ENCODE data around the gene UBXN4.

Gene UBXN4

DNA sequence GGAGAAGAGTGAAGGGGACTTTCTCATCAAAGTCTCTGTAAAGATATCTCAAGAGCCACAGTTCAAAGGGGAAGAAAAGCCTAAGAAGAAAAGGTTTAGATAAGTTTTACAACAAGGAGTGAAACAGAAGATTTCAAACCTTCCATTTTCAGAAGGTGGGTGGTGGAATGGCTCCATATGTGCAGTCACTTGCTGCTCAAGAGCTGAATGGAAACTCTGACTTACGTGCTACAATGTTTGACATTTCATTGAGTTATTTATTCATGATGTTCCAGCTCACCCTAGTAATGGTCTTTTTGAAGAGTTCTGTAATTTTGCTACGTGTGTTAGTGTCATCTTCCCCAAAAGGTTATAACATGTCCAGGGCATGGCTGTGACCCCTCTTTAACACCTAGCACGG is 73.6 kb downstream of the UBXN4 start:
- DNase-seq: no peak

DNA sequence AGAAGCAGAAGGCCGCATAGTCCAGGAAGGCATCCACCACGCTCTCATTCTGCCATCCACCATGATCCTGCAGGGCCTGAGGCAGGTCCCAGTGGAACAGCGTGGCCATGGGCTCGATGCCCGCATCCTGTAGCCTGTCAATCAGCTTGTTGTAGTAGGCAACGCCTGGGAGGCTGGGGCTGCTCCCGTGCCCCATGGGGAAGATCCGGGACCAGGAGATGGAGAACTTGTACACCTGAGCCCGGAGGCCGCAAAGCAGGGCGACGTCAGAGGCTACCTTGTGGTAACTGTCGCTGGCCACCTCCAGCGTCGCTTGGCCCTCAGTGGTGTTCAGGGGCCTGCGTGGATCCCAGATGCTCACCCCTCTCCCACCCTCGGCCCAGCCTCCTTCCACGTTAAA is 75.8 kb downstream of the UBXN4 start:
- no peak for DNase-seq

DNA sequence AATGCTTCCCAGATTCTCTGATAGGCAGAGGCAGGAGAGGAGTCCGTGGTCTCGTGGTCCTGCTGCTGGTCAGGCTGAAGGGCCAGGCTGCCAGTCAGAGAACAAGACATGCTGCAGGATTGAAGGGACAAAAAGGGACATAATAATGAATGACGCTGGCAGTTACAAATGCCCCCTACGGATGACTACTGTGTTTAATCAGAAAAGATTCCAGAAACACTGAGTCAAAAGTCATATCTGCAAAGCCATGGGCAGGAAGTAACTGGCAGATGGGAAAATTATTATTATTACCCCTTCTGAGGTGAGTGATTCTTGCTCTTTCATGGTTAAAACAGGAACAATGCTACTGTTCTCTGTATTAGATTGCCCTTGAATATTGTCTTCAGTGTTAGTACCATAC is 76.3 kb downstream of the UBXN4 start:
- no peak for DNase-seq

DNA sequence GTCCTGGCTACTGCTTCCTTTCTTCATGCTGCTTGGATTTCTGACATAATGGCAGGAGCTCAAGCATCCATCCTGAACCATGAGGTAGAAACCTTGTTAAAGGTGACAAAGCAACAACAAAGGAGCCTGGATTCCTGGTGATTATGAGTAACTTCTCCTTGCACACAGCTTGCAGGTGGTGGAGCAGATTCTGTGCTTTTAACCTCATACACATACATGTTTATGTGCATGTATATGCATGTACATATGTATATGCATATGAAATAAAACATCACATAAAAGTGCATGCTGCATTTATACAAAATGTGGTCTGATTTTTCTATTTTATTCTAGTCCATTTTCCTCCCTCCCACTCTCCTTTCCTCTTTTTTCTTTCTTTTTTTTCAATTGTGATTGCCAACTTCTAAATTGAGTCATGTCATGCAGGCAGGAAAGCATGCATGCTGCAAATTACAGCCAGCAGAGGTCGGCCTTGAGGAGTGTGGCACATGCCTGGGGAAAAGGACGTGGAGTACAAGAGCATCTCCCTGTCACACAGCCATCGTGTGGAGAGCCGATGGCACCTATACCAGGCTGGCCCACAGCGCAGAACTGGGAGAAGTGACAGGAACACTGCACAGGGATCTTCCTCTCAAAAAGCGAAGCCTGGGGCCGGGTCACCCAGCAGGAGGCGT is 77.4 kb downstream of the UBXN4 start:
- DNase-seq: peak; percentile 48

DNA sequence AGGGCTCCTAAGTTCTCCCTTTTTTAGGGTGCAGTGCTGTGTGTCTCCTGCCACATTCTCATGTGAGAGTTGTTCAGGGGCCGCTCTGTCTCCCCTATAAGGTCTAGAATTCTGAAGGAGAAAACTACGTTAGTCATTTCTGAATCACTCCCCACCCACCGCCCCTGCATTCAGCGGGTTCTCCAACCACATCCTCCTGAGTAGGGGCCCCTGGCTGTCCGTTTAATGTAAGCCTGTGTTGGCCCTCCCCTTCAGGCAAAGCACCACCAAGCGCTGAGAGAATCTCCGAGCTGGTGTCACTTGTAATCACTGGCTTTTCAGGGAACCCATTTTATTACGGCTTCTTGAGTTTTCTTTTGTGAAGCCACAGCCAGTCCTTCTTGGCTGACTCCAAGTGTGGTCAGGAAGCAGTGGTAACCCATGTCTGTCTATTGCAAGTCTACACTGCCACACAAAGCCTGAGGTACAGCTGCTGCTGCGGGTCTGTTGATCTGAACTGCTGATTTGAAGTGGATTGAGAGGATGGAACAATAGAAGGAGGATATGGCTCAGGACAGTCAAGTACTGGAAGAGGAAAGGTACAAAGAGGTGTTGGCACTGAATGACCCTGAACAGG is 78.5 kb downstream of the UBXN4 start:
- DNase-seq: peak; percentile 71

DNA sequence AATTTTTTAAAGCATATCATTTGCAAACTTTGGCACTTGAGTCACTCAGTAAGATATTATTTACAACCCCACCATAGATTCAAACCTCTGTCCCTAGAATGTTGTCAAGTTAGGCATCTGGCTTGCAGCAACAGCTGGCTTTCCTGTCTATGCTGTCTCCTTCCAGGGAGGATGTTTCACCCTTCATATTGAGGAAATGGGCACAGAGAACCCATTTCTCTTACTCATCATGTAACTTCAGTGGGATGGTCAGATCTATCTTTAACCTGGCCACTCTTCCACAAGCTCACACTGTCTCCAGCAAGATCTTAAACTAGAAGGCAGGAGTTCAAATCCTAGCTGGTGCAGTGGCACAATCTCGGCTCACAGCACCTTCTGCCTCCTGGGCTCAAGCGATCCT is 79.5 kb downstream of the UBXN4 start:
- no peak for DNase-seq

DNA sequence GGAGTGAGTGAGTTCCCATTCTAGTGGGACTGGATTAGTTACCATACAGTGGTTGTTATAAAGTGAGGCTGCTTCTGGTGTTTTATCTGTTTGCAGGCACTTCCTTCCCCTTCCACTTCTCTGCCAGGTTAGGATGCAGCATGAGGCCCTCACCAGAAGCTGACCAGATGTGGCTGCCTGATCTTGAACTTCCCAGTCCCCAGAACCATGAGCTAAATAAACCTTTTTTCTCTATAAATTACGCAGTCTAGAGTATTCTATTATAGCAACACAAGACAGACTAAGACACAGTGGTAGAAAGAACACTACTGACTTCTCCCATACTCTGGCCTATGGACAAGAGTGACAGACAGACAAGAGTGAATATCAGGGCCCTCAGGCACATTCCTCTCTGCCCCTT is 81.2 kb downstream of the UBXN4 start:
- no peak for DNase-seq

DNA sequence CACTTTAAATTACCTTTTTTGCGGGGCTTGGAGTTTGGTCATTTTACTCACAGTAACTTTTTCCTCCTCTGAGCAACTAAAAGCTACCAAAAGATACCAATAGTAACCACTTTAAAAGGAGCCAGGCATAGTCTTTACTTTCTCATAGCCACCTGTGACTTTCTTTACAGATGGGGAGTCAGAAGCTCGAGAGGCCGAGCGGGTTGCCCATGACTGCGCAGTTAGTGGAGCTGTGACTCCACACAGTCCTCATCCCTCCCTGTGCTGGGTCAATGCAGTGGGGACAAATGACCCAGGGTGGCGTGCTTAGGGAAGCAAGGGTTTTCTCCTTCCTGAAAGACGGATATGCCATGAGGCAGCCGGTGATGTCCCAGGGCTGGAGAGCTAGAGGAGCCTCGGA is 83.5 kb downstream of the UBXN4 start:
- DNase-seq: no peak

DNA sequence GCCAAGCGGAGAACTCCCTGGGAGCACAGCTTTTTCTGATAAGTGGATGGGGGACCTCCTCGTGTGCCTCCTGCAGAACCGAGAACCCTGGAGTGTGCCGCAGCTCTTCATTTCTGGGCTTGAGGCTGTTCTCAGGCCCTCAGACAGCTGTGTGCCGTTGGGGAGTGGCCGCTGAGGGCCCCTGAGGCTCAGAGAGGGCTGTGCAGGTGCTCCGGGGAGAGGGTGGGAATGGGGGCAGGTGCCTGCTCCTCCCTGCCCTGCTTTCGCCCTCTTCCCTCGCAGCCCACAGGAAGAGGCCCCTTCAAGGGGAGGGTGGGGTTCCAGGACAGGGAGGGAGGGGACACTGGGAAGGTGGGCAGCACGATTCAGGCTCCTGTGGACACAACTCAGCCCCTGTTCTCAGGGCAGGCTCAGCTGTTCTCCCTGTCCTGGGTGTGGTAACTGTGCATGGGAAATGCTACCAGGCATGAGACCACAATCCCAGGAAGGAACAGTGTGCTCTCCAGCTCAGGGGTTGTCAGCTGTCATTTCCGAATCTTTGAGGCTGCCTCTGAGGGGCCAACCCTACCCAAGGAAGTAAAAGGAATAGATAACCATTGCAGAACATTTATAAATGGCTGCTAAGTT is 84.0 kb downstream of the UBXN4 start:
- DNase-seq: no peak

DNA sequence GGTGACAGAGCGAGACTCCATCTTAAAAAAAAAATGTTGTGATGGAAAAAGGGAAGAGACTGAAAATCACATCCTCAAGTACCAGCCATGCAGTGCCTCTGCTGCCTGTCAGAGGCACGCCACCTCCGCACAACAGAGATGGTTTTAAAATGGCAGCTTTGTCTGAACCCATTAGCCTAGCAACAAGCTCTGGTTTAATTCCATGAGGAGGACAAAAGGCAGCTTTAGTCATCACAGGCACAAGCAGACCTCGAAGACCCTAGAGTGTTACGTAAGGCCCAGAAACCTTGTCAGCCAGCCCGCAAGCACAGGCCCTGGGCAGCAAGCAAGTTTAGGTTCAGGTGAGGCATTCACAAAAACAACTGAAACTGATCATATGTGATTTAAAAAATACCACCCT is 84.9 kb downstream of the UBXN4 start:
- no peak for DNase-seq

DNA sequence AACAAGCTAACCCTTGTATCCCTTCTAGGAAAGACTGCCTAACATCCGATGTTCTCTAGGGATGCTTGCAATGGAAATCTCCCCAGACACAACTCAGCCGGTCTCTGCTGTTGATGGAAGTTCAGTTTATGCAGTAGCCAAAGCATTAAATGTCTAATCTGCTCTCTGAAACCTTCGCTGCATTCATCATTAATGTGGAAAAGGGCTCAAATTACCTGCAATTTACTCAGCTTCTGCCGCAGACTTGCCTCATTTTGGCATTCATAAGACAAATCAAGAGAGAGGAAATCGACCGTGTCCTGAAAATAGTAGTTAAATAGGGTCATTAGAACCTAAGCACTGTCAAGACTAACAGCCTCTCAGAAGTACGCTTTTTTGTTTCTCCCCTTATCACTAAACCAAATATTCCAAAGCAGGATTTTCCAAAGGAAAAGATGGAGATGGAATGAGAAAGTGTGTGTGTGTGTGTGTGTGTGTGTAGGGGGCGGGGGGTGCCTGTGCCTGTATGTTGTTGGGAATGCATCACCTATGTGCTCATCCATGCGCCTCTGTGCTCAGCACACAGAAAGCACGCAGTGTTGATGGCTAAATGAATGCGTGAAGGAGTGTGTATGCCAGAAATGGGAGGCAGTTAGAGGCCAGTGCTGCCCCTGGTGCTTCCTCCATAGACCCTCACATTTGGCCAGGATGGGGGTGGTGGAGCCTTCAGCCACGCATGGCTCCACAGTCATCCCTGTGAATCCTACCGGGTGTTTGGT is 87.9 kb downstream of the UBXN4 start:
- DNase-seq: no peak

DNA sequence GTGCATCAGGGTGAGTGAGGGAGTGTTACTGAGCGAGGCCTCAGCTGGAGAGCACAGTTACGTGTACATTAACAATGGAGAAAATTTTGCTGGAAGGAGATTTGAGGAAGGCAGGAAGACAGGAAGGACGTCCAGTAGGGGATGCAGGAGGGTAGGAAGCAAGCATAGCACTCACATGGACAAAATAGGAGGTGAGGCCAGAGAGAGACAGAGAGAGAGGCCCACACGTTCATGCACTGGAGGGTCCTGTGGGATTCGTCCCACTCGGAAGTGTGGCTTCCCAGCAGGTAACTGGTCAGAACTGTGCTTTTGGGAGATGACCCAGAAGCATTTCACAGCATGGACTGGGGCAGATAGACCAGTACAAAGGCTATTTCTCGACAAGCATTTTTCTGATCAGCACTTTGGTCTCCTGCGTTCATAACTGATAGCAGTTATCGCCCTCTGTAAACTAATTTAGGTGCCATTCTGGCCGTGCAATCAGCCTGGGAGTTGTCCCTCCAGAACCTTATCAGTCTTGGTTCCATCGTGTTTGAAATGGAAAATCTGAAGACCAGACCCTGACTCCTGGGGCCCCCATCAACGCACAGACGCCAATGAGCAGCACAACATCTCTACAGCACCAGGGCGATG is 89.6 kb downstream of the UBXN4 start:
- no peak for DNase-seq

DNA sequence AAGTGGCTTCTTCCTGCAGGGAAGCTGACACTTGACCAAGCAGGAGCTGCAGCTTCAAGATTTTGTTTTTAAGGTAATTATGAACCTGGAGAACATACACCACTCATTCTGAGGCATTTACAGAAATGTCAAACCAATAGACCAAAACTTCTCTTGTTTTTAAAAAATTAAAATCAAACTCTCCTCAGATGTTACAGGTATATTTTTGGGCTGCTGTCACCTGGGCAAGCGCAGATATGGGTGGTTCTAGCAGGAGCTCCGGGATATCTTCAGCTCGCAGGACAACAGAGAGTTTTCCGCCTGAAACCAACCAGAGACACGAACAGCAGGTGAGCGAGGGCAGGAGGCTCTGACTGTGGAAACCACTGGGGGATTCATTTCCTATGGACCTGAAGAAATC is 91.2 kb downstream of the UBXN4 start:
- no peak for DNase-seq
